Dendritic cell treated with granulocyte-macrophage colony-stimulating factor and Interleukin-4, amounts not matched to agents 40 ng/mL and 50 ng/mL, for 4 days (primary cell): Measurements from ENCODE around the gene RASSF6.

ENCODE experiments used
- H3K27ac Mint-ChIP-seq: one replicate; pipeline ENCODE4 v1.8.0; 2022; ENCODE audit warnings: mild to moderate bottlenecking, mixed read lengths
- H3K27me3 Mint-ChIP-seq: one replicate; pipeline ENCODE4 v1.8.0; 2022; ENCODE audit warnings: mild to moderate bottlenecking, mixed read lengths
- H3K36me3 Mint-ChIP-seq: one replicate; pipeline ENCODE4 v1.8.0; 2022; ENCODE audit warnings: low read depth, mixed read lengths
- H3K4me1 Mint-ChIP-seq: one replicate; pipeline ENCODE4 v1.8.0; 2022; ENCODE audit warnings: low read depth, mixed read lengths
- H3K4me3 Mint-ChIP-seq: one replicate; pipeline ENCODE4 v1.8.0; 2022; ENCODE audit warnings: mild to moderate bottlenecking, moderate library complexity, mixed read lengths
- H3K9me3 Mint-ChIP-seq: one replicate; pipeline ENCODE4 v1.8.0; 2022; ENCODE audit warnings: mixed read lengths
- intact Hi-C: fragments of 100-400 bp; cut with micrococcal nuclease; formaldehyde crosslinking; loops from one replicate; pipeline ENCODE4 v1.15.0; 2022

Gene RASSF6

DNA sequence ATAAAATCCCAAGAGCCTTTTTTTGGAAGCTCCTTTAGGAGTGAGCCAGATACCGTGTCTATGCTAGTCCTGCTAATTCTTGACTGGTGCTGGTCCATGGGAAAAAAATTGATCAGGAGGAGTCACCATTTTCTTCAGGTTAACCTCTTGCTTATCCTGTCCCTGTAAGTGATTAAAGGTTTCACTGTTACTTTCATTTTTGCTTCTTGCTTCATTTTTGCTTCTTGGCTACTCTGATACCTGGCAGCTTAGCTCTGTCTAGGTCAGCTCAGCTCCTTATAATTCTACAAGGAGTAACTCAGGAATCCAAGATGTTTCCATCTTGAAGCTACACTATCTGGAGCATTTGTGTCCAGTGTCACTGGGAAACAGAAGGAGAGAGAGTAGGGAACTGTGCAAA, 93.0 kb downstream of the RASSF6 start:
- H3K27me3 Mint-ChIP-seq, result no peaks in the 10 kb centered on the region

GRCh38 chr4:73525611-73526010, 94.6 kb downstream of the RASSF6 start:
- Mint-ChIP-seq H3K4me1 (no peaks in the 10 kb centered on the region), H3K27ac (no peak overlapping the region), H3K27me3 (no peaks in the 10 kb centered on the region), H3K36me3 (no peaks in the 10 kb centered on the region), H3K4me3 (no peak overlapping the region), H3K9me3 (no peaks in the 10 kb centered on the region)
- intact Hi-C loops, result no loop called here

More for the DNA sequence above, 93.0 kb downstream of the RASSF6 start:
- H3K4me1 Mint-ChIP-seq, result no peaks in the 10 kb centered on the region
- H3K9me3 Mint-ChIP-seq, result no peaks in the 10 kb centered on the region
- H3K4me3 Mint-ChIP-seq, result no peak overlapping the region
- H3K27ac Mint-ChIP-seq, result no peak overlapping the region
- H3K36me3 Mint-ChIP-seq, result no peaks in the 10 kb centered on the region
- intact Hi-C loops, result no loop called here

- no peaks in the 10 kb centered on the region for H3K36me3 Mint-ChIP-seq
- intact Hi-C loops, result no loop called here
- no peak overlapping the region for H3K27ac Mint-ChIP-seq
- no peaks in the 10 kb centered on the region for H3K9me3 Mint-ChIP-seq
- H3K4me1 Mint-ChIP-seq, result no peaks in the 10 kb centered on the region
- H3K4me3 Mint-ChIP-seq, result no peak overlapping the region
- H3K27me3 Mint-ChIP-seq, result no peaks in the 10 kb centered on the region
These were observed 97.1 kb downstream of the RASSF6 start for GRCh38 chr4:73523126-73523525.
